Measurements from ENCODE around the gene NT5C1B.

NT5C1B gene

GRCh38 chr2:18566145-18566769, 23.1 kb downstream of the NT5C1B start:
- Histone ChIP-seq H3K27ac (ENCODE audit: low read depth, low read length) (no peak overlapping the region), H3K36me3 (ENCODE audit: insufficient read depth, low read length) (no peaks in the 10 kb centered on the region), H3K27me3 (ENCODE audit: control insufficient read depth in 1 of 2, insufficient read depth in 2 of 2, low read length in 2 of 2) (no peaks in the 10 kb centered on the region), H3K9me3 (ENCODE audit: low read length) (no peaks in the 10 kb centered on the region), H3K4me3 (ENCODE audit: low read depth in 1 of 2, low read length in 2 of 2) (no peak overlapping the region), H3K9ac (ENCODE audit: low read length) (no peak overlapping the region), H3K4me1 (ENCODE audit: insufficient read depth, low read length) (no peaks in the 10 kb centered on the region)

- Histone ChIP-seq H3K4me1 (ENCODE audit: insufficient read depth, low read length) (peaks cover 22% of the 10 kb centered on the region), H3K9me3 (ENCODE audit: low read length) (no peaks in the 10 kb centered on the region), H3K27me3 (ENCODE audit: control insufficient read depth in 1 of 2, insufficient read depth in 2 of 2, low read length in 2 of 2) (no peaks in the 10 kb centered on the region), H3K36me3 (ENCODE audit: insufficient read depth, low read length) (no peaks in the 10 kb centered on the region), H3K27ac (ENCODE audit: low read depth, low read length) (peak overlapping the region; percentile 94), H3K9ac (ENCODE audit: low read length) (peak overlapping the region; percentile 79), H3K4me3 (ENCODE audit: low read depth in 1 of 2, low read length in 2 of 2) (peak overlapping the region; percentile 62 to 84)
Observed at GRCh38 chr2:18560797-18561085, 28.6 kb downstream of the NT5C1B start.

DNA sequence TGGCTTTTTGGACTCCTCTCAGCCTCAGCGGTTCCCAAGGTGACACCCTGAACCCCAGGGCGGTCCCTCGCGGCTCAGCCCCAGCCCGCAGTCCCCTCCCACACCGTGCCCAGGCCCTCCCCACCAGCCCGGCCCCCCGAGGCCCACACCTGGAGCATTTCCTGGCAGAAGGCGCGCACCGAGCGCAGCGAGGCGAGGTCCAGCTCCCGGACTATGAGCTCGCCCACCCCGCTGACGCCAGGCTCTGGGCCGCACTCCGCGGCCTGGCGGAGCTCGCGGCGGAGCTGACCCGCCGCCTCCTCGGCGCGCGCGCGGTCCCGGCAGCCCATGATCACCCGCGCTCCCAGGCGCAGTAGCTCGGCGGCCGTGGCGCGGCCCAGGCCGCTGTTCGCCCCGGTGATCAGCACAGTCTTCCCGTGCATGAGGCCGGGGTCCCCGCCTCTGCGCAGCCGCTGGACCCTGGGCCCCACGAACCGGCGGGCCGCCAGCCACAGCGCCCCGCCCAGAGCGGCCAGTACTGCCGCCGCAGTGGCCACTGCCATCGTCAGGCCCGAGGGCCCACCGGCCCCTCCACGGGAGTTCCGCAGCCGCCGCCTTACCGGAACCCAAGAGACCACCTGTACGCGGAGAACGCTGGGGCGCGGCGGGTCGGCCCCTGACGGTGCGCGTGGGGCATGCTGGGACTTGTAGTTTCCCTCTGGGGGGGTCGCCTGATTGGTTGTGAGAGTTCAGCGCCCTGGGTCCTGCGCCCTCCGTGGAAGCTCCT, 29.2 kb downstream of the NT5C1B start, which contains the start of gene RDH14:
RDH14 (minus strand) TSS at position 623 of the 766 bp plus-strand sequence; CDS start at position 542, 81 bp downstream.
- H3K27me3 ChIP-seq (ENCODE audit: control insufficient read depth in 1 of 2, insufficient read depth in 2 of 2, low read length in 2 of 2), result no peaks in the 10 kb centered on the region
- peak within 1 kb of the TSS; percentile 79 for H3K9ac ChIP-seq (ENCODE audit: low read length)
- peaks cover 22% of the 10 kb centered on the region for H3K4me1 ChIP-seq (ENCODE audit: insufficient read depth, low read length)
- H3K27ac ChIP-seq (ENCODE audit: low read depth, low read length), result peak within 1 kb of the TSS; percentile 94
- H3K9me3 ChIP-seq (ENCODE audit: low read length), result no peaks in the 10 kb centered on the region
- H3K36me3 ChIP-seq (ENCODE audit: insufficient read depth, low read length), result peaks cover 4% of the 10 kb centered on the region
- peak within 1 kb of the TSS; percentile 62 to 84 for H3K4me3 ChIP-seq (ENCODE audit: low read depth in 1 of 2, low read length in 2 of 2)

DNA sequence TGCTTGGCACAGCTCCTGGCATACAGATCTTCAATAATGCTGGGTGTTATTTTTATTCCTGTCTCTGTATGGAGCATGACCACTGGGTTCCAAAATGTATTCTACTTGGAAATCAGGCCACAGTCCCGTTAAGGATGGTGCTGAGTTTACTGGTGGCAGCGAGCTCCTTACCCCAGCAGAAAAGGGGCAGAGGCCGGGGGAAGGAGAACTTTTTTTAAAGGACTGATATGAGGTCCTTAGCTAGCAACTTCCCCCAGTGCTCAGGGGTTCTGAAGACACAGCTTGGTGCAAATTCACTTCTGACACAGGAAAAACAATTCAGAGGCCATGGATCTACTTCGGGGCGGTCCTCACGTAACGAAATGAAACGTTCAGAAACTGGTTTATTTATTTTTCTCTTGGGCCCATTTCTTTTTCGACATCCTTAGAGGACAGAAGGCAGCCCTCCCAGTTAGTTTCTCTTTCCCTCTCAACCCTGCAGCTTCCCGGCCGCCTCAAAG, 29.8 kb downstream of the NT5C1B start:
- Histone ChIP-seq H3K9me3 (ENCODE audit: low read length) (no peaks in the 10 kb centered on the region), H3K27me3 (ENCODE audit: control insufficient read depth in 1 of 2, insufficient read depth in 2 of 2, low read length in 2 of 2) (no peaks in the 10 kb centered on the region), H3K4me1 (ENCODE audit: insufficient read depth, low read length) (peaks cover 22% of the 10 kb centered on the region), H3K9ac (ENCODE audit: low read length) (peak overlapping the region; percentile 79), H3K36me3 (ENCODE audit: insufficient read depth, low read length) (peaks cover 7% of the 10 kb centered on the region), H3K4me3 (ENCODE audit: low read depth in 1 of 2, low read length in 2 of 2) (peak overlapping the region; percentile 62 to 84), H3K27ac (ENCODE audit: low read depth, low read length) (peak overlapping the region; percentile 94)

GRCh38 chr2:18558458-18558857, 30.9 kb downstream of the NT5C1B start:
- no peaks in the 10 kb centered on the region for H3K9me3 ChIP-seq (ENCODE audit: low read length)
- H3K27me3 ChIP-seq (ENCODE audit: control insufficient read depth in 1 of 2, insufficient read depth in 2 of 2, low read length in 2 of 2), result no peaks in the 10 kb centered on the region
- peaks cover 22% of the 10 kb centered on the region for H3K4me1 ChIP-seq (ENCODE audit: insufficient read depth, low read length)
- H3K36me3 ChIP-seq (ENCODE audit: insufficient read depth, low read length), result peaks cover 10% of the 10 kb centered on the region
- H3K4me3 ChIP-seq (ENCODE audit: low read depth in 1 of 2, low read length in 2 of 2), result peak overlapping the region in 1 of 2 donors; percentile 62
- no peak overlapping the region for H3K27ac ChIP-seq (ENCODE audit: low read depth, low read length)
- H3K9ac ChIP-seq (ENCODE audit: low read length), result peak overlapping the region; percentile 79

- Histone ChIP-seq H3K27me3 (ENCODE audit: control insufficient read depth in 1 of 2, insufficient read depth in 2 of 2, low read length in 2 of 2) (no peaks in the 10 kb centered on the region), H3K4me1 (ENCODE audit: insufficient read depth, low read length) (peaks cover 22% of the 10 kb centered on the region), H3K9ac (ENCODE audit: low read length) (no peak overlapping the region), H3K27ac (ENCODE audit: low read depth, low read length) (no peak overlapping the region), H3K36me3 (ENCODE audit: insufficient read depth, low read length) (peaks cover 12% of the 10 kb centered on the region), H3K9me3 (ENCODE audit: low read length) (no peaks in the 10 kb centered on the region), H3K4me3 (ENCODE audit: low read depth in 1 of 2, low read length in 2 of 2) (no peak overlapping the region)
Observed at GRCh38 chr2:18557121-18557520, 32.2 kb downstream of the NT5C1B start.

DNA sequence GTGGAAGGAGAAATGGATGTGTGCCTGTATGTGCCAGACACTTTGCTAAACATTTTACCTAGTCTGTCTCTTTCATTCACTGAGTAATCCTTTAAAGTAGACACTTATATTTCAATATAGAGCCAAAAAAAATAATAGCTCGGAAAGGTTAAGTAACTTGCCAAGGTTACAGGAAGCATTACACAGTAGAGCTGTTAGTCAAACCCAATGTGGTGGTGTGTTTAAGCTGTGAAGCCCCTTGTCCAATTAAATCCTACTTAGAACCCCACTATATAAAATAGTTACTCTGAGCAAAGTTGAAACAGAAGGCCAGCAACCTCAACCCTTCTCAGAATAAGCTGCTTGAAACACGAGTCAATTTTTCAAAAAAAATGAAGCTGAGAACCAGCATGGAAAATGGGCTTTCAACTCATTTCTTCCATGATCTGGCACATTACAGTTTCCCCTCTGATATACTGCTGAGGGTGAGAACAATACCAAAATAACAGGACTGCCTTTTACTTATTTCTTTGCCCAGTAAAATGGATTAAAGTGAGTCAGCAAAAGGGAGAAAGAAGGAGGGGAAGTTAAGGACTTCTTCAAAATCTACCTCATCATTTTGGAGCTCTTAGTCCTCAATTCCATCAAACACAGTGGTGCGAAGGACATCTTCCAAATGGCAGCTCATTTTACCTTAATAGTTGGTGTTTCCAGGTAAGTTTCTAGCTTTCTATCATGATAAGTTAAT, 36.9 kb downstream of the NT5C1B start:
- H3K4me1 ChIP-seq (ENCODE audit: insufficient read depth, low read length), result peaks cover 9% of the 10 kb centered on the region
- H3K27ac ChIP-seq (ENCODE audit: low read depth, low read length), result no peak overlapping the region
- H3K9ac ChIP-seq (ENCODE audit: low read length), result no peak overlapping the region

GRCh38 chr2:18551623-18552022, 37.7 kb downstream of the NT5C1B start:
- Histone ChIP-seq H3K36me3 (ENCODE audit: insufficient read depth, low read length) (peaks cover 12% of the 10 kb centered on the region), H3K4me1 (ENCODE audit: insufficient read depth, low read length) (peaks cover 12% of the 10 kb centered on the region), H3K27ac (ENCODE audit: low read depth, low read length) (no peak overlapping the region), H3K9ac (ENCODE audit: low read length) (no peak overlapping the region), H3K9me3 (ENCODE audit: low read length) (no peaks in the 10 kb centered on the region), H3K27me3 (ENCODE audit: control insufficient read depth in 1 of 2, insufficient read depth in 2 of 2, low read length in 2 of 2) (no peaks in the 10 kb centered on the region), H3K4me3 (ENCODE audit: low read depth in 1 of 2, low read length in 2 of 2) (no peak overlapping the region)

More for the DNA sequence above, 36.9 kb downstream of the NT5C1B start:
- Histone ChIP-seq H3K9me3 (ENCODE audit: low read length) (no peaks in the 10 kb centered on the region), H3K4me3 (ENCODE audit: low read depth in 1 of 2, low read length in 2 of 2) (no peak overlapping the region), H3K27me3 (ENCODE audit: control insufficient read depth in 1 of 2, insufficient read depth in 2 of 2, low read length in 2 of 2) (no peaks in the 10 kb centered on the region), H3K36me3 (ENCODE audit: insufficient read depth, low read length) (peaks cover 12% of the 10 kb centered on the region)

GRCh38 chr2:18551169-18551568, 38.2 kb downstream of the NT5C1B start:
- Histone ChIP-seq H3K9ac (ENCODE audit: low read length) (no peak overlapping the region), H3K9me3 (ENCODE audit: low read length) (no peaks in the 10 kb centered on the region), H3K4me1 (ENCODE audit: insufficient read depth, low read length) (peaks cover 16% of the 10 kb centered on the region), H3K27me3 (ENCODE audit: control insufficient read depth in 1 of 2, insufficient read depth in 2 of 2, low read length in 2 of 2) (no peaks in the 10 kb centered on the region), H3K36me3 (ENCODE audit: insufficient read depth, low read length) (peaks cover 12% of the 10 kb centered on the region), H3K27ac (ENCODE audit: low read depth, low read length) (no peak overlapping the region), H3K4me3 (ENCODE audit: low read depth in 1 of 2, low read length in 2 of 2) (no peak overlapping the region)

GRCh38 chr2:18550433-18550832, 38.9 kb downstream of the NT5C1B start:
- H3K36me3 ChIP-seq (ENCODE audit: insufficient read depth, low read length), result peaks cover 10% of the 10 kb centered on the region
- no peaks in the 10 kb centered on the region for H3K9me3 ChIP-seq (ENCODE audit: low read length)
- no peak overlapping the region for H3K4me3 ChIP-seq (ENCODE audit: low read depth in 1 of 2, low read length in 2 of 2)
- no peaks in the 10 kb centered on the region for H3K27me3 ChIP-seq (ENCODE audit: control insufficient read depth in 1 of 2, insufficient read depth in 2 of 2, low read length in 2 of 2)
- H3K4me1 ChIP-seq (ENCODE audit: insufficient read depth, low read length), result peaks cover 16% of the 10 kb centered on the region
- no peak overlapping the region for H3K27ac ChIP-seq (ENCODE audit: low read depth, low read length)
- no peak overlapping the region for H3K9ac ChIP-seq (ENCODE audit: low read length)

GRCh38 chr2:18549083-18549482, 40.3 kb downstream of the NT5C1B start:
- Histone ChIP-seq H3K9me3 (ENCODE audit: low read length) (no peaks in the 10 kb centered on the region), H3K9ac (ENCODE audit: low read length) (no peak overlapping the region), H3K27me3 (ENCODE audit: control insufficient read depth in 1 of 2, insufficient read depth in 2 of 2, low read length in 2 of 2) (no peaks in the 10 kb centered on the region), H3K27ac (ENCODE audit: low read depth, low read length) (no peak overlapping the region), H3K4me3 (ENCODE audit: low read depth in 1 of 2, low read length in 2 of 2) (no peak overlapping the region), H3K36me3 (ENCODE audit: insufficient read depth, low read length) (peaks cover 5% of the 10 kb centered on the region), H3K4me1 (ENCODE audit: insufficient read depth, low read length) (peaks cover 16% of the 10 kb centered on the region)
